NT2/D1 (cell line): ENCODE measurements around the gene ADD3.

ENCODE experiments used
- SUZ12 ChIP-seq: IDR thresholded peaks from 2 replicates; pipeline ENCODE4 v1.6.1; 2011; ENCODE audit not compliant: insufficient read length, insufficient read depth; ENCODE audit errors: extremely low read depth
- YY1 ChIP-seq: IDR thresholded peaks from 2 replicates; pipeline ENCODE4 v1.6.1; 2011; ENCODE audit not compliant: insufficient read length, insufficient read depth
- ZNF274 ChIP-seq: IDR thresholded peaks from 2 replicates; pipeline ENCODE4 v1.6.1; 2011; ENCODE audit warnings: mild to moderate bottlenecking, low read depth, low read length

DNA sequence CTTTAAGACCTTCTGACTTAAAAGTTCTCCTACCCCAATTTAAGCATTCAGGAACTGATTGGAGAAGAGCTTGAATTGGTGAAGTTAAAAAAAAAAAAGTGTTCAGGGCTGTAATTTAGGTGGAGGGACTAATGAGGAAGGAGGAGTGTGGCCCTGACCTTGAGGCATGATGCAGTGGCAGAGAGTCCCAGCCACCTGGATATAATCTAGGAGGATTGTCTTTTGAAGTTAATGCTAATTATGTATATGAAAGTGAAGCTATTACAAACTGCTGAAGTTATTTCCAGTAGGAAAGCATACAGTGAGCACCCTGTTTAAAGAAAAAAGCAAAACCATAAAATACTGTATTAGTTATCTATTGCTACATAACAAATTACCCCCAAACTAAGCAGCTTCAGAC lies 31.5 kb downstream of the ADD3 start:
- TF ChIP-seq ZNF274 (no peak), YY1 (no peak), SUZ12 (no peak)
